ENCODE measurements around the gene MYH10.

The MYH10 gene

DNA sequence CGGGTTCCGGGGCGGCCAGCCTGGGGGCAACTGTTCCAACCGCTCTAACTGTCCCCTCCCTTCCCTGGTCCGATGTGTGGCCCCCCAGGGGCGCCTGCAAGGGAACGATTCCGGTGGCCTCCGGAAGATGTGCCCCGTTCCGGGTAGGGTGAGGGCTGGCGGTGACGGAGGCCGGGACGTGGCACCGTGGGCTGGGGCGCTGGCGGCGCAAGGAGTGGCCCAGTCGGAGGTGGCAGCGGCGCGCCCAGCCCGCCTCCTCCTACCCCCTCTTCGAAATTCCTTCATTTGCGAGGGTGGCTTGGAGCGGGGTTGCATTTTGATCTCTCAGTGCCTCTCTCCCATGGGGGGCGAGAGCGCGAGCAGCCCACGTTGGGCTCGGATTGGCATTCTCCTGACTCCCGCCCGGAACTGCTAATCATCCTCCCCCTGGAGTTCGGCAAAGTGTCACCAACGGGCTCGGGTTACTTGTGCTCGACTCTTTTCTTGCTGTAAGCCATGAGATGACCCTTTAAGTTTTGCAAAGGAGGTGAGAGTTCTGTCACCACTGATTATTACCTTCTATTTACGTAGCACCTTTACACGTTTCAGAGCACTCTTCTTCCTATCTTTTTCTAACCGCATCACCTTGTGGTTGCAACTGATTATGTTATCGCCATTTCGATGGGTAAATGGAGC lies 194.2 kb downstream of the MYH10 start (continued):
- TF ChIP-seq, protein P1, sequence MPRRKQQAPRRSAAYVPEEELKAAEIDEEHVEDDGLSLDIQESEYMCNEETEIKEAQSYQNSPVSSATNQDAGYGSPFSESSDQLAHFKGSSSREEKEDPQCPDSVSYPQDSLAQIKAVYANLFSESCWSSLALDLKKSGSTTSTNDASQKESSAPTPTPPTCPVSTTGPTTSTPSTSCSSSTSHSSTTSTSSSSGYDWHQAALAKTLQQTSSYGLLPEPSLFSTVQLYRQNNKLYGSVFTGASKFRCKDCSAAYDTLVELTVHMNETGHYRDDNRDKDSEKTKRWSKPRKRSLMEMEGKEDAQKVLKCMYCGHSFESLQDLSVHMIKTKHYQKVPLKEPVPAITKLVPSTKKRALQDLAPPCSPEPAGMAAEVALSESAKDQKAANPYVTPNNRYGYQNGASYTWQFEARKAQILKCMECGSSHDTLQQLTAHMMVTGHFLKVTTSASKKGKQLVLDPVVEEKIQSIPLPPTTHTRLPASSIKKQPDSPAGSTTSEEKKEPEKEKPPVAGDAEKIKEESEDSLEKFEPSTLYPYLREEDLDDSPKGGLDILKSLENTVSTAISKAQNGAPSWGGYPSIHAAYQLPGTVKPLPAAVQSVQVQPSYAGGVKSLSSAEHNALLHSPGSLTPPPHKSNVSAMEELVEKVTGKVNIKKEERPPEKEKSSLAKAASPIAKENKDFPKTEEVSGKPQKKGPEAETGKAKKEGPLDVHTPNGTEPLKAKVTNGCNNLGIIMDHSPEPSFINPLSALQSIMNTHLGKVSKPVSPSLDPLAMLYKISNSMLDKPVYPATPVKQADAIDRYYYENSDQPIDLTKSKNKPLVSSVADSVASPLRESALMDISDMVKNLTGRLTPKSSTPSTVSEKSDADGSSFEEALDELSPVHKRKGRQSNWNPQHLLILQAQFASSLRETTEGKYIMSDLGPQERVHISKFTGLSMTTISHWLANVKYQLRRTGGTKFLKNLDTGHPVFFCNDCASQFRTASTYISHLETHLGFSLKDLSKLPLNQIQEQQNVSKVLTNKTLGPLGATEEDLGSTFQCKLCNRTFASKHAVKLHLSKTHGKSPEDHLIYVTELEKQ (tag by site-specific recombination; IDR thresholded peaks at IDR 0.05; ENCODE audit: borderline replicate concordance), result no peak
- TF ChIP-seq, protein P2, sequence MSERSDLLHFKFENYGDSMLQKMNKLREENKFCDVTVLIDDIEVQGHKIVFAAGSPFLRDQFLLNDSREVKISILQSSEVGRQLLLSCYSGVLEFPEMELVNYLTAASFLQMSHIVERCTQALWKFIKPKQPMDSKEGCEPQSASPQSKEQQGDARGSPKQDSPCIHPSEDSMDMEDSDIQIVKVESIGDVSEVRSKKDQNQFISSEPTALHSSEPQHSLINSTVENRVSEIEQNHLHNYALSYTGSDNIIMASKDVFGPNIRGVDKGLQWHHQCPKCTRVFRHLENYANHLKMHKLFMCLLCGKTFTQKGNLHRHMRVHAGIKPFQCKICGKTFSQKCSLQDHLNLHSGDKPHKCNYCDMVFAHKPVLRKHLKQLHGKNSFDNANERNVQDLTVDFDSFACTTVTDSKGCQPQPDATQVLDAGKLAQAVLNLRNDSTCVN (tag by site-specific recombination; optimal IDR thresholded peaks at IDR 0.05), result peak; percentile 76
- TF ChIP-seq, protein P3, sequence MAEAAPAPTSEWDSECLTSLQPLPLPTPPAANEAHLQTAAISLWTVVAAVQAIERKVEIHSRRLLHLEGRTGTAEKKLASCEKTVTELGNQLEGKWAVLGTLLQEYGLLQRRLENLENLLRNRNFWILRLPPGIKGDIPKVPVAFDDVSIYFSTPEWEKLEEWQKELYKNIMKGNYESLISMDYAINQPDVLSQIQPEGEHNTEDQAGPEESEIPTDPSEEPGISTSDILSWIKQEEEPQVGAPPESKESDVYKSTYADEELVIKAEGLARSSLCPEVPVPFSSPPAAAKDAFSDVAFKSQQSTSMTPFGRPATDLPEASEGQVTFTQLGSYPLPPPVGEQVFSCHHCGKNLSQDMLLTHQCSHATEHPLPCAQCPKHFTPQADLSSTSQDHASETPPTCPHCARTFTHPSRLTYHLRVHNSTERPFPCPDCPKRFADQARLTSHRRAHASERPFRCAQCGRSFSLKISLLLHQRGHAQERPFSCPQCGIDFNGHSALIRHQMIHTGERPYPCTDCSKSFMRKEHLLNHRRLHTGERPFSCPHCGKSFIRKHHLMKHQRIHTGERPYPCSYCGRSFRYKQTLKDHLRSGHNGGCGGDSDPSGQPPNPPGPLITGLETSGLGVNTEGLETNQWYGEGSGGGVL (tag by site-specific recombination; IDR thresholded peaks at IDR 0.05), result peak; percentile 95
- no peak; the same call in 1 of the 2 replicates for TF ChIP-seq KLF10 (tag by site-specific recombination; IDR thresholded peaks at IDR 0.05)
- 0 out of 2 replicates have a peak, but pooled peaks have one; percentile 24 for TF ChIP-seq ZFP37 (tag by site-specific recombination; IDR thresholded peaks at IDR 0.05)
- TF ChIP-seq TRIM28 (IDR thresholded peaks at IDR 0.05; ENCODE audit: borderline replicate concordance, low read length), result 0 out of 2 replicates have a peak, but pooled peaks have one; percentile 55
- TF ChIP-seq GLIS1 (tag by site-specific recombination; IDR thresholded peaks at IDR 0.05), result peak; percentile 63
- no peak for TF ChIP-seq ZBTB1 (tag by site-specific recombination; IDR thresholded peaks at IDR 0.05)
- TF ChIP-seq, protein P4, sequence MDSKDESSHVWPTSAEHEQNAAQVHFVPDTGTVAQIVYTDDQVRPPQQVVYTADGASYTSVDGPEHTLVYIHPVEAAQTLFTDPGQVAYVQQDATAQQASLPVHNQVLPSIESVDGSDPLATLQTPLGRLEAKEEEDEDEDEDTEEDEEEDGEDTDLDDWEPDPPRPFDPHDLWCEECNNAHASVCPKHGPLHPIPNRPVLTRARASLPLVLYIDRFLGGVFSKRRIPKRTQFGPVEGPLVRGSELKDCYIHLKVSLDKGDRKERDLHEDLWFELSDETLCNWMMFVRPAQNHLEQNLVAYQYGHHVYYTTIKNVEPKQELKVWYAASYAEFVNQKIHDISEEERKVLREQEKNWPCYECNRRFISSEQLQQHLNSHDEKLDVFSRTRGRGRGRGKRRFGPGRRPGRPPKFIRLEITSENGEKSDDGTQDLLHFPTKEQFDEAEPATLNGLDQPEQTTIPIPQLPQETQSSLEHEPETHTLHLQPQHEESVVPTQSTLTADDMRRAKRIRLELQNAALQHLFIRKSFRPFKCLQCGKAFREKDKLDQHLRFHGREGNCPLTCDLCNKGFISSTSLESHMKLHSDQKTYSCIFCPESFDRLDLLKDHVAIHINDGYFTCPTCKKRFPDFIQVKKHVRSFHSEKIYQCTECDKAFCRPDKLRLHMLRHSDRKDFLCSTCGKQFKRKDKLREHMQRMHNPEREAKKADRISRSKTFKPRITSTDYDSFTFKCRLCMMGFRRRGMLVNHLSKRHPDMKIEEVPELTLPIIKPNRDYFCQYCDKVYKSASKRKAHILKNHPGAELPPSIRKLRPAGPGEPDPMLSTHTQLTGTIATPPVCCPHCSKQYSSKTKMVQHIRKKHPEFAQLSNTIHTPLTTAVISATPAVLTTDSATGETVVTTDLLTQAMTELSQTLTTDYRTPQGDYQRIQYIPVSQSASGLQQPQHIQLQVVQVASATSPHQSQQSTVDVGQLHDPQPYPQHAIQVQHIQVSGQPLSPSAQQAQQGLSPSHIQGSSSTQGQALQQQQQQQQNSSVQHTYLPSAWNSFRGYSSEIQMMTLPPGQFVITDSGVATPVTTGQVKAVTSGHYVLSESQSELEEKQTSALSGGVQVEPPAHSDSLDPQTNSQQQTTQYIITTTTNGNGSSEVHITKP (tag by site-specific recombination; IDR thresholded peaks at IDR 0.05), result peak; percentile 94
- peak; percentile 72; the same call in 1 of the 2 replicates for TF ChIP-seq ZEB2 (tag by site-specific recombination; IDR thresholded peaks at IDR 0.05)
- TF ChIP-seq ZNF623 (tag by site-specific recombination; IDR thresholded peaks at IDR 0.05), result 0 out of 2 replicates have a peak, but pooled peaks have one; percentile 6
- no peak for TF ChIP-seq ZNF791 (tag by site-specific recombination; IDR thresholded peaks at IDR 0.05)
- peak; percentile 66; the same call in 1 of the 2 replicates for TF ChIP-seq ZNF600 (tag by site-specific recombination; IDR thresholded peaks at IDR 0.05)
- TF ChIP-seq IKZF3 (tag by site-specific recombination; IDR thresholded peaks at IDR 0.05), result peak; percentile 49; the same call in 1 of the 2 replicates
- TF ChIP-seq MYNN (tag by site-specific recombination; IDR thresholded peaks at IDR 0.05; ENCODE audit: borderline replicate concordance), result no peak
- TF ChIP-seq, protein P5, sequence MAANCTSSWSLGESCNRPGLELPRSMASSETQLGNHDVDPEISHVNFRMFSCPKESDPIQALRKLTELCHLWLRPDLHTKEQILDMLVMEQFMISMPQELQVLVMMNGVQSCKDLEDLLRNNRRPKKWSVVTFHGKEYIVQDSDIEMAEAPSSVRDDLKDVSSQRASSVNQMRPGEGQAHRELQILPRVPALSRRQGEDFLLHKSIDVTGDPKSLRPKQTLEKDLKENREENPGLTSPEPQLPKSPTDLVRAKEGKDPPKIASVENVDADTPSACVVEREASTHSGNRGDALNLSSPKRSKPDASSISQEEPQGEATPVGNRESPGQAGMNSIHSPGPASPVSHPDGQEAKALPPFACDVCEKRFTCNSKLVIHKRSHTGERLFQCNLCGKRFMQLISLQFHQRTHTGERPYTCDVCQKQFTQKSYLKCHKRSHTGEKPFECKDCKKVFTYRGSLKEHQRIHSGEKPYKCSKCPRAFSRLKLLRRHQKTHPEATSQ (tag by site-specific recombination; IDR thresholded peaks at IDR 0.05), result 0 out of 2 replicates have a peak, but pooled peaks have one; percentile 3
- TF ChIP-seq, protein P6, sequence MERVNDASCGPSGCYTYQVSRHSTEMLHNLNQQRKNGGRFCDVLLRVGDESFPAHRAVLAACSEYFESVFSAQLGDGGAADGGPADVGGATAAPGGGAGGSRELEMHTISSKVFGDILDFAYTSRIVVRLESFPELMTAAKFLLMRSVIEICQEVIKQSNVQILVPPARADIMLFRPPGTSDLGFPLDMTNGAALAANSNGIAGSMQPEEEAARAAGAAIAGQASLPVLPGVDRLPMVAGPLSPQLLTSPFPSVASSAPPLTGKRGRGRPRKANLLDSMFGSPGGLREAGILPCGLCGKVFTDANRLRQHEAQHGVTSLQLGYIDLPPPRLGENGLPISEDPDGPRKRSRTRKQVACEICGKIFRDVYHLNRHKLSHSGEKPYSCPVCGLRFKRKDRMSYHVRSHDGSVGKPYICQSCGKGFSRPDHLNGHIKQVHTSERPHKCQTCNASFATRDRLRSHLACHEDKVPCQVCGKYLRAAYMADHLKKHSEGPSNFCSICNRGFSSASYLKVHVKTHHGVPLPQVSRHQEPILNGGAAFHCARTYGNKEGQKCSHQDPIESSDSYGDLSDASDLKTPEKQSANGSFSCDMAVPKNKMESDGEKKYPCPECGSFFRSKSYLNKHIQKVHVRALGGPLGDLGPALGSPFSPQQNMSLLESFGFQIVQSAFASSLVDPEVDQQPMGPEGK (tag by site-specific recombination; IDR thresholded peaks at IDR 0.05), result peak; percentile 85
- TF ChIP-seq, protein P7, sequence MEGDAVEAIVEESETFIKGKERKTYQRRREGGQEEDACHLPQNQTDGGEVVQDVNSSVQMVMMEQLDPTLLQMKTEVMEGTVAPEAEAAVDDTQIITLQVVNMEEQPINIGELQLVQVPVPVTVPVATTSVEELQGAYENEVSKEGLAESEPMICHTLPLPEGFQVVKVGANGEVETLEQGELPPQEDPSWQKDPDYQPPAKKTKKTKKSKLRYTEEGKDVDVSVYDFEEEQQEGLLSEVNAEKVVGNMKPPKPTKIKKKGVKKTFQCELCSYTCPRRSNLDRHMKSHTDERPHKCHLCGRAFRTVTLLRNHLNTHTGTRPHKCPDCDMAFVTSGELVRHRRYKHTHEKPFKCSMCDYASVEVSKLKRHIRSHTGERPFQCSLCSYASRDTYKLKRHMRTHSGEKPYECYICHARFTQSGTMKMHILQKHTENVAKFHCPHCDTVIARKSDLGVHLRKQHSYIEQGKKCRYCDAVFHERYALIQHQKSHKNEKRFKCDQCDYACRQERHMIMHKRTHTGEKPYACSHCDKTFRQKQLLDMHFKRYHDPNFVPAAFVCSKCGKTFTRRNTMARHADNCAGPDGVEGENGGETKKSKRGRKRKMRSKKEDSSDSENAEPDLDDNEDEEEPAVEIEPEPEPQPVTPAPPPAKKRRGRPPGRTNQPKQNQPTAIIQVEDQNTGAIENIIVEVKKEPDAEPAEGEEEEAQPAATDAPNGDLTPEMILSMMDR (tag by site-specific recombination; IDR thresholded peaks at IDR 0.05), result peak; percentile 14; the same call in 1 of the 2 replicates
- TF ChIP-seq ZNF324 (tag by site-specific recombination; IDR thresholded peaks at IDR 0.05), result peak; percentile 57
- peak; percentile 13; the same call in 1 of the 2 replicates for TF ChIP-seq KLF1 (tag by site-specific recombination; IDR thresholded peaks at IDR 0.05)
- TF ChIP-seq ZNF10 (tag by site-specific recombination; IDR thresholded peaks at IDR 0.05), result peak; percentile 93
- no peak for TF ChIP-seq ZNF571 (tag by site-specific recombination; IDR thresholded peaks at IDR 0.05)
- TF ChIP-seq KLF16 (tag by site-specific recombination; IDR thresholded peaks at IDR 0.05), result peak; percentile 44; the same call in 1 of the 2 replicates
